ENCODE measurements around the gene HAGH. TPM values are rescaled to one million over a fixed set of nuclear protein-coding genes. Genes with fewer than 3 reads are reported as not detected.

The HAGH gene
- polyA plus RNA-seq, 1 donor (not counting 4 experiments of a cell fraction or from before 2014, with no cell fraction given) = 17.7 TPM

GRCh38 chr16:1794221-1794871, 32.3 kb downstream of the HAGH start:
- FAIRE-seq (no peak), DNase-seq (ENCODE audit: low read depth, low spot score) (no peak)
- no peaks in the 10 kb centered on the region for H3K79me2 ChIP-seq (ENCODE audit: control insufficient read depth, insufficient read depth, low read length)
- H3K27ac ChIP-seq (ENCODE audit: control insufficient read depth, insufficient read depth, low read length) = no peak overlapping the region
- peaks cover 2% of the 10 kb centered on the region for H3K9me3 ChIP-seq (ENCODE audit: control insufficient read depth, low read depth, low read length)
- dilution Hi-C loops (cut with MboI; ENCODE audit: extremely low pct_ligation_motif_present, low sequenced_read_pairs) = no loop called here
- no peaks in the 10 kb centered on the region for H3K27me3 ChIP-seq (ENCODE audit: control insufficient read depth, extremely low read depth, insufficient read depth, low read length)
- H4K20me1 ChIP-seq (ENCODE audit: control insufficient read depth, extremely low read depth, insufficient read depth, low read length) = no peaks in the 10 kb centered on the region
- no peak overlapping the region for H3K4me3 ChIP-seq (ENCODE audit: control insufficient read depth in 2 of 3, extremely low read depth in 1 of 3, insufficient read depth in 2 of 3, low read depth in 1 of 3, low read length in 3 of 3)
- no peak for TF ChIP-seq CTCF (optimal IDR thresholded peaks at IDR 0.05 in 1 of 3, IDR thresholded peaks at IDR 0.05 in 1 of 3, conservative IDR thresholded peaks at IDR 0.05 in 1 of 3; ENCODE audit: extremely low read depth in 1 of 3, insufficient read depth in 2 of 3, low read length in 3 of 3)
- TF ChIP-seq EZH2 (IDR thresholded peaks at IDR 0.05; ENCODE audit: low read length) = no peak
- H2AFZ ChIP-seq (ENCODE audit: control insufficient read depth, low read length) = no peak overlapping the region
- peaks cover under 1% of the 10 kb centered on the region for H3K4me1 ChIP-seq (ENCODE audit: control insufficient read depth, extremely low read depth, insufficient read depth, low read length)
- H3K9ac ChIP-seq (ENCODE audit: control insufficient read depth, extremely low read depth, insufficient read depth, low read length) = no peak overlapping the region
- H3K9me1 ChIP-seq (ENCODE audit: control insufficient read depth, extremely low read depth, insufficient read depth, low read length) = no peaks in the 10 kb centered on the region
- no peaks in the 10 kb centered on the region for H3K36me3 ChIP-seq (ENCODE audit: control insufficient read depth in 2 of 2, extremely low read depth in 1 of 2, insufficient read depth in 2 of 2, low read length in 2 of 2)
- H3K4me2 ChIP-seq (ENCODE audit: control insufficient read depth, extremely low read depth, insufficient read depth, low read depth, low read length) = no peak overlapping the region

GRCh38 chr16:1793578-1794220, 32.9 kb downstream of the HAGH start, which contains the start of gene IGFALS:
IGFALS (minus strand) TSS chr16:1793705; CDS start chr16:1793652, 53 bp downstream.
- Histone ChIP-seq H3K9me1 (ENCODE audit: control insufficient read depth, extremely low read depth, insufficient read depth, low read length) (no peaks in the 10 kb centered on the region), H3K4me1 (ENCODE audit: control insufficient read depth, extremely low read depth, insufficient read depth, low read length) (peaks cover 7% of the 10 kb centered on the region), H4K20me1 (ENCODE audit: control insufficient read depth, extremely low read depth, insufficient read depth, low read length) (peaks cover 3% of the 10 kb centered on the region), H3K9me3 (ENCODE audit: control insufficient read depth, low read depth, low read length) (peaks cover 2% of the 10 kb centered on the region), H3K27me3 (ENCODE audit: control insufficient read depth, extremely low read depth, insufficient read depth, low read length) (no peaks in the 10 kb centered on the region), H3K4me2 (ENCODE audit: control insufficient read depth, extremely low read depth, insufficient read depth, low read depth, low read length) (no peak within 1 kb of the TSS), H3K79me2 (ENCODE audit: control insufficient read depth, insufficient read depth, low read length) (no peaks in the 10 kb centered on the region), H3K9ac (ENCODE audit: control insufficient read depth, extremely low read depth, insufficient read depth, low read length) (no peak within 1 kb of the TSS), H2AFZ (ENCODE audit: control insufficient read depth, low read length) (no peak within 1 kb of the TSS), H3K4me3 (ENCODE audit: control insufficient read depth in 2 of 3, extremely low read depth in 1 of 3, insufficient read depth in 2 of 3, low read depth in 1 of 3, low read length in 3 of 3) (no peak within 1 kb of the TSS), H3K27ac (ENCODE audit: control insufficient read depth, insufficient read depth, low read length) (no peak within 1 kb of the TSS), H3K36me3 (ENCODE audit: control insufficient read depth in 2 of 2, extremely low read depth in 1 of 2, insufficient read depth in 2 of 2, low read length in 2 of 2) (no peaks in the 10 kb centered on the region)
- FAIRE-seq (no peak), DNase-seq (ENCODE audit: low read depth, low spot score) (no peak)
- dilution Hi-C loops (cut with MboI; ENCODE audit: extremely low pct_ligation_motif_present, low sequenced_read_pairs) = no loop called here
- no peak for TF ChIP-seq EZH2 (IDR thresholded peaks at IDR 0.05; ENCODE audit: low read length)
- no peak for TF ChIP-seq CTCF (optimal IDR thresholded peaks at IDR 0.05 in 1 of 3, IDR thresholded peaks at IDR 0.05 in 1 of 3, conservative IDR thresholded peaks at IDR 0.05 in 1 of 3; ENCODE audit: extremely low read depth in 1 of 3, insufficient read depth in 2 of 3, low read length in 3 of 3)
